ENCODE results near the gene BIN1.
A peak's percentile ranks its signal among the peaks of the same experiment; 100 is the strongest.

The BIN1 gene

GRCh38 chr2:127107622-127107999 is 657 bp upstream of the BIN1 start:
- no peaks in the 10 kb centered on the region for H4K20me1 ChIP-seq (ENCODE audit: insufficient read depth, low read length)
- peak overlapping the region; percentile 84 for H3K4me3 ChIP-seq (ENCODE audit: low read length)
- H3K9me3 ChIP-seq (ENCODE audit: insufficient read depth, low read length), result no peaks in the 10 kb centered on the region
- peaks cover 11% of the 10 kb centered on the region for H3K27me3 ChIP-seq (ENCODE audit: low read depth, low read length)
- peak overlapping the region; percentile 71 for H3K4me2 ChIP-seq (ENCODE audit: low read length)
- peaks cover 4% of the 10 kb centered on the region; the same call in 1 of the 2 replicates for H3K4me1 ChIP-seq (ENCODE audit: low read length)
- H3K27ac ChIP-seq (ENCODE audit: low read length), result no peak overlapping the region
- TF ChIP-seq CTCF (IDR thresholded peaks at IDR 0.05; ENCODE audit: low read depth, low read length) (no peak), EZH2phosphoT487 (IDR thresholded peaks at IDR 0.05; ENCODE audit: low read depth) (no peak)
- H2AFZ ChIP-seq (ENCODE audit: low read depth, low read length), result peak overlapping the region; percentile 96
- no peaks in the 10 kb centered on the region for H3K79me2 ChIP-seq (ENCODE audit: low read length)
- no peaks in the 10 kb centered on the region for H3K36me3 ChIP-seq (replicated peaks; ENCODE audit: low read depth, low read length)
- peak overlapping the region; percentile 41; the same call in 1 of the 2 replicates for H3K9ac ChIP-seq (ENCODE audit: low read length)

- 0 out of 2 replicates have a peak overlapping the region, but pooled peaks have one; percentile 96 for H2AFZ ChIP-seq (ENCODE audit: low read depth, low read length)
- H3K9ac ChIP-seq (ENCODE audit: low read length), result peak overlapping the region; percentile 41; the same call in 1 of the 2 replicates
- H3K79me2 ChIP-seq (ENCODE audit: low read length), result no peaks in the 10 kb centered on the region
- peak overlapping the region; percentile 84 for H3K4me3 ChIP-seq (ENCODE audit: low read length)
- H3K4me1 ChIP-seq (ENCODE audit: low read length), result peaks cover 4% of the 10 kb centered on the region; the same call in 1 of the 2 replicates
- H3K27me3 ChIP-seq (ENCODE audit: low read depth, low read length), result peaks cover 3% of the 10 kb centered on the region
- H4K20me1 ChIP-seq (ENCODE audit: insufficient read depth, low read length), result no peaks in the 10 kb centered on the region
- TF ChIP-seq EZH2phosphoT487 (IDR thresholded peaks at IDR 0.05; ENCODE audit: low read depth) (no peak), CTCF (IDR thresholded peaks at IDR 0.05; ENCODE audit: low read depth, low read length) (no peak)
- no peaks in the 10 kb centered on the region for H3K9me3 ChIP-seq (ENCODE audit: insufficient read depth, low read length)
- peak overlapping the region; percentile 71 for H3K4me2 ChIP-seq (ENCODE audit: low read length)
- H3K27ac ChIP-seq (ENCODE audit: low read length), result no peak overlapping the region
- no peaks in the 10 kb centered on the region for H3K36me3 ChIP-seq (replicated peaks; ENCODE audit: low read depth, low read length)
These were observed 430 bp downstream of the BIN1 start for GRCh38 chr2:127106457-127106990.

- H3K27ac ChIP-seq (ENCODE audit: low read length), result no peak overlapping the region
- TF ChIP-seq EZH2phosphoT487 (IDR thresholded peaks at IDR 0.05; ENCODE audit: low read depth) (no peak), CTCF (IDR thresholded peaks at IDR 0.05; ENCODE audit: low read depth, low read length) (no peak)
These were observed 1.1 kb downstream of the BIN1 start for GRCh38 chr2:127105656-127106456.

GRCh38 chr2:127104881-127105655 is 1.9 kb downstream of the BIN1 start:
- Histone ChIP-seq H4K20me1 (ENCODE audit: insufficient read depth, low read length) (no peaks in the 10 kb centered on the region), H3K9me3 (ENCODE audit: insufficient read depth, low read length) (no peaks in the 10 kb centered on the region), H3K79me2 (ENCODE audit: low read length) (no peaks in the 10 kb centered on the region), H2AFZ (ENCODE audit: low read depth, low read length) (no peak overlapping the region), H3K36me3 (replicated peaks; ENCODE audit: low read depth, low read length) (no peaks in the 10 kb centered on the region), H3K27ac (ENCODE audit: low read length) (no peak overlapping the region), H3K4me2 (ENCODE audit: low read length) (no peak overlapping the region), H3K4me1 (ENCODE audit: low read length) (peaks cover 4% of the 10 kb centered on the region; the same call in 1 of the 2 replicates), H3K9ac (ENCODE audit: low read length) (no peak overlapping the region), H3K4me3 (ENCODE audit: low read length) (no peak overlapping the region), H3K27me3 (ENCODE audit: low read depth, low read length) (peaks cover 3% of the 10 kb centered on the region)
- TF ChIP-seq EZH2phosphoT487 (IDR thresholded peaks at IDR 0.05; ENCODE audit: low read depth) (no peak), CTCF (IDR thresholded peaks at IDR 0.05; ENCODE audit: low read depth, low read length) (no peak)

More at GRCh38 chr2:127105656-127106456, 1.1 kb downstream of the BIN1 start:
- Histone ChIP-seq H4K20me1 (ENCODE audit: insufficient read depth, low read length) (no peaks in the 10 kb centered on the region), H3K27me3 (ENCODE audit: low read depth, low read length) (peaks cover 3% of the 10 kb centered on the region), H3K4me2 (ENCODE audit: low read length) (no peak overlapping the region), H3K36me3 (replicated peaks; ENCODE audit: low read depth, low read length) (no peaks in the 10 kb centered on the region), H3K4me3 (ENCODE audit: low read length) (no peak overlapping the region), H2AFZ (ENCODE audit: low read depth, low read length) (no peak overlapping the region), H3K4me1 (ENCODE audit: low read length) (peaks cover 4% of the 10 kb centered on the region; the same call in 1 of the 2 replicates), H3K79me2 (ENCODE audit: low read length) (no peaks in the 10 kb centered on the region), H3K9me3 (ENCODE audit: insufficient read depth, low read length) (no peaks in the 10 kb centered on the region), H3K9ac (ENCODE audit: low read length) (no peak overlapping the region)
